ENCODE measurements around the gene PLEKHH2.

DNA sequence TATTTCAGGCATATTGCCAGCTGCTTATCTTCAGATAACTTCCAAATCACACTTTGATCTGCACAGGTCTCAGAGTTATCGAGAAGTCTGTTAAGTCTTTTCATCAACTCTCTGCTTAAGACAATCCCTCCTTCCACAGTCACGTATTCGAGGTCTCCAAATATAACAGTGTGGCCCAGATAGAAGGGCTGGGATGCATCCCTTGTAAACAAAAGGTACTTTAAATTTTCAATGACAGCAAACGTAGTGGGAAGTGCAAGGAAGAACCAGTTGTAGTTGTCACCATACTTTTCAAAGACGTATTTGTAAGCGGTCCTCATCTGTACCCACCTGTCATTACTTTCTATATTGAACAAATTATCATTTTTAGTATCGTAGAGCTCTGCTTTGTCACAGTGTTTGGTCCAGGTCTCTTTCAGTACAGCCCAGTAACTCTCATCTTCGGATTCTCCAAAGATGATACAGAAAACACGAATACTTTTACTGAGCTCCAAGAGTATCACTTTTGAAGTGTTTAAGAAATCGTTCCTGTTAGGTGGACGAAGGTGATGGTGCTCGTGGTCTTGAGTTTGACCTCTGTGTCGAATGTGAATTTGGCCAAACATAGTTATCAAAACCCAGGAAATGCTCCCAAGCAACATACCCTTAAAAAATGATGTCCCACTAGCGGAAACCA is 38.7 kb downstream of the PLEKHH2 start:
- TF ChIP-seq, protein P1, sequence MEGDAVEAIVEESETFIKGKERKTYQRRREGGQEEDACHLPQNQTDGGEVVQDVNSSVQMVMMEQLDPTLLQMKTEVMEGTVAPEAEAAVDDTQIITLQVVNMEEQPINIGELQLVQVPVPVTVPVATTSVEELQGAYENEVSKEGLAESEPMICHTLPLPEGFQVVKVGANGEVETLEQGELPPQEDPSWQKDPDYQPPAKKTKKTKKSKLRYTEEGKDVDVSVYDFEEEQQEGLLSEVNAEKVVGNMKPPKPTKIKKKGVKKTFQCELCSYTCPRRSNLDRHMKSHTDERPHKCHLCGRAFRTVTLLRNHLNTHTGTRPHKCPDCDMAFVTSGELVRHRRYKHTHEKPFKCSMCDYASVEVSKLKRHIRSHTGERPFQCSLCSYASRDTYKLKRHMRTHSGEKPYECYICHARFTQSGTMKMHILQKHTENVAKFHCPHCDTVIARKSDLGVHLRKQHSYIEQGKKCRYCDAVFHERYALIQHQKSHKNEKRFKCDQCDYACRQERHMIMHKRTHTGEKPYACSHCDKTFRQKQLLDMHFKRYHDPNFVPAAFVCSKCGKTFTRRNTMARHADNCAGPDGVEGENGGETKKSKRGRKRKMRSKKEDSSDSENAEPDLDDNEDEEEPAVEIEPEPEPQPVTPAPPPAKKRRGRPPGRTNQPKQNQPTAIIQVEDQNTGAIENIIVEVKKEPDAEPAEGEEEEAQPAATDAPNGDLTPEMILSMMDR (IDR thresholded peaks at IDR 0.05) = no peak
- TF ChIP-seq POLR2A (IDR thresholded peaks at IDR 0.05) = no peak

Data from Peyer's patch (tissue), 4 donors.